Hepatocyte (in vitro differentiated cells): ENCODE data around the gene CAMK1. TPM values are rescaled to one million over a fixed set of nuclear protein-coding genes. Genes with fewer than 3 reads are reported as not detected.

Source experiments
- DNase-seq: peaks from one replicate; pipeline ENCODE4 v3.0.0-alpha.2; 2016; ENCODE audit warnings: low spot score
- H2AFZ ChIP-seq: fragments of 200-600 bp; sonication (generic); 2 replicates; pipeline ENCODE4 v1.6.0; 2016; ENCODE audit warnings: antibody characterized with exemption, mild to moderate bottlenecking
- H3K27ac ChIP-seq: fragments of 200-600 bp; sonication (generic); 2 replicates; pipeline ENCODE4 v1.5.1; 2016; ENCODE audit warnings: mild to moderate bottlenecking
- H3K27me3 ChIP-seq: fragments of 200-600 bp; sonication (generic); 2 replicates; pipeline ENCODE4 v1.6.1; 2016
- H3K36me3 ChIP-seq: fragments of 200-600 bp; sonication (generic); replicated peaks from 2 replicates; pipeline ENCODE4 v1.5.1; 2016; ENCODE audit warnings: low read depth; ENCODE audit not compliant: insufficient read depth
- H3K4me1 ChIP-seq: fragments of 200-600 bp; sonication (generic); 2 replicates; pipeline ENCODE4 v1.5.1; 2016; ENCODE audit warnings: mild to moderate bottlenecking, moderate library complexity; ENCODE audit not compliant: insufficient read depth
- H3K4me2 ChIP-seq: fragments of 200-600 bp; sonication (generic); 2 replicates; pipeline ENCODE4 v1.6.0; 2016
- H3K4me3 ChIP-seq: fragments of 200-600 bp; sonication (generic); 2 replicates; pipeline ENCODE4 v1.5.1; 2016; ENCODE audit warnings: mild to moderate bottlenecking
- H3K79me2 ChIP-seq: fragments of 200-600 bp; sonication (generic); 2 replicates; pipeline ENCODE4 v1.6.0; 2017; ENCODE audit warnings: mild to moderate bottlenecking
- H3K9me2 ChIP-seq: fragments of 200-600 bp; sonication (generic); replicated peaks from 2 replicates; pipeline ENCODE4 v1.6.0; 2017; ENCODE audit warnings: mild to moderate bottlenecking; ENCODE audit not compliant: insufficient read depth
- H3K9me3 ChIP-seq: fragments of 200-600 bp; sonication (generic); 2 replicates; pipeline ENCODE4 v1.5.1; 2016; ENCODE audit warnings: low read depth, mild to moderate bottlenecking
- H4K20me1 ChIP-seq: fragments of 200-600 bp; sonication (generic); 2 replicates; pipeline ENCODE4 v1.6.0; 2016; ENCODE audit warnings: mild to moderate bottlenecking; ENCODE audit not compliant: insufficient read depth, poor library complexity, severe bottlenecking
- CTCF ChIP-seq: fragments of 200-600 bp; sonication (generic); IDR thresholded peaks from 2 replicates; pipeline ENCODE4 v1.5.1; 2016; ENCODE audit warnings: antibody characterized with exemption, mild to moderate bottlenecking; ENCODE audit not compliant: poor library complexity
- EZH2 ChIP-seq: fragments of 200-600 bp; sonication (generic); IDR thresholded peaks from 2 replicates; pipeline ENCODE4 v1.6.1; 2016; ENCODE audit warnings: antibody characterized with exemption, mild to moderate bottlenecking, borderline replicate concordance
- EZH2phosphoT487 ChIP-seq: fragments of 200-600 bp; sonication (generic); IDR thresholded peaks from one replicate; pipeline ENCODE4 v1.6.1; 2018; ENCODE audit warnings: antibody characterized with exemption, mild to moderate bottlenecking, low read depth, moderate library complexity; ENCODE audit not compliant: unreplicated experiment, severe bottlenecking
- WGBS: methylation state at CpG from one replicate; pipeline ENCODE4 v1.1.6; 2016; ENCODE audit warnings: low lambda C conversion rate; ENCODE audit errors: missing lambda C conversion rate; 5-methylcytosine and 5-hydroxymethylcytosine counted together
- polyA plus RNA-seq: library from polyadenylated mRNA; unstranded; fragments of >200 nt; fragmentation: Nextera tagmentation; extraction: Ambion mirVana; gene quantifications from 2 replicates; pipeline ENCODE4 v1.2.1, GENCODE V29; 2016
- total RNA-seq: library from RNA; depleted of rRNA; stranded (reverse); fragments of >200 nt; gene quantifications from 2 replicates; pipeline ENCODE4 v1.2.3, GENCODE V29; 2014

CAMK1 gene
- total and polyA plus RNA-seq, 2 experiments from 2014 or later: 9.7 to 16.1 TPM

GRCh38 chr3:9782770-9783169 lies 13.0 kb upstream of the CAMK1 start:
- no peaks in the 10 kb centered on the region for H4K20me1 ChIP-seq
- TF ChIP-seq EZH2 (no peak), EZH2phosphoT487 (no peak), CTCF (no peak)
- H3K4me2 ChIP-seq: no peak overlapping the region
- 59% methylated on average over 3 of the region's 3 CpGs for WGBS
- no peaks in the 10 kb centered on the region for H3K79me2 ChIP-seq
- no peak overlapping the region for H2AFZ ChIP-seq
- H3K9me2 ChIP-seq: no peaks in the 10 kb centered on the region
- no peaks in the 10 kb centered on the region for H3K27me3 ChIP-seq
- H3K4me3 ChIP-seq: no peak overlapping the region
- no peak for DNase-seq
- no peaks in the 10 kb centered on the region for H3K9me3 ChIP-seq
- no peaks in the 10 kb centered on the region for H3K36me3 ChIP-seq
- no peak overlapping the region for H3K27ac ChIP-seq
- no peaks in the 10 kb centered on the region for H3K4me1 ChIP-seq

- Histone ChIP-seq H3K79me2 (no peaks in the 10 kb centered on the region), H2AFZ (no peak overlapping the region), H3K9me2 (no peaks in the 10 kb centered on the region), H3K27ac (no peak overlapping the region), H4K20me1 (no peaks in the 10 kb centered on the region), H3K36me3 (no peaks in the 10 kb centered on the region), H3K4me3 (no peak overlapping the region), H3K27me3 (no peaks in the 10 kb centered on the region), H3K4me1 (no peaks in the 10 kb centered on the region), H3K4me2 (no peak overlapping the region), H3K9me3 (no peaks in the 10 kb centered on the region)
- TF ChIP-seq EZH2 (no peak), EZH2phosphoT487 (no peak), CTCF (no peak)
- WGBS: 94% methylated on average over 3 of the region's 3 CpGs
- DNase-seq: no peak
Observed at GRCh38 chr3:9781978-9782603, 12.3 kb upstream of the CAMK1 start.

- Histone ChIP-seq H3K9me3 (no peaks in the 10 kb centered on the region), H3K4me2 (no peak overlapping the region), H3K4me1 (no peaks in the 10 kb centered on the region), H3K27ac (no peak overlapping the region), H3K27me3 (no peaks in the 10 kb centered on the region), H3K36me3 (no peaks in the 10 kb centered on the region), H2AFZ (no peak overlapping the region), H3K79me2 (no peaks in the 10 kb centered on the region), H4K20me1 (no peaks in the 10 kb centered on the region), H3K9me2 (no peaks in the 10 kb centered on the region), H3K4me3 (no peak overlapping the region)
- TF ChIP-seq CTCF (no peak), EZH2 (no peak), EZH2phosphoT487 (no peak)
- DNase-seq: no peak
- 100% methylated on average over 1 of the region's 1 CpG for WGBS
Observed at GRCh38 chr3:9781551-9781950, 11.8 kb upstream of the CAMK1 start.

- Histone ChIP-seq H3K4me3 (no peak overlapping the region), H3K4me2 (no peak overlapping the region), H3K27me3 (no peaks in the 10 kb centered on the region), H3K36me3 (no peaks in the 10 kb centered on the region), H4K20me1 (no peaks in the 10 kb centered on the region), H2AFZ (no peak overlapping the region), H3K27ac (no peak overlapping the region), H3K9me3 (no peaks in the 10 kb centered on the region), H3K4me1 (no peaks in the 10 kb centered on the region), H3K9me2 (no peaks in the 10 kb centered on the region), H3K79me2 (no peaks in the 10 kb centered on the region)
- DNase-seq: no peak
- TF ChIP-seq EZH2 (no peak), EZH2phosphoT487 (no peak), CTCF (no peak)
- 99% methylated on average over 4 of the region's 4 CpGs for WGBS
Observed at GRCh38 chr3:9780910-9781309, 11.2 kb upstream of the CAMK1 start.
